IPS-18c (cell line): ENCODE data around the gene PHACTR2.
"Not testable (repeated sequence)": the region's sequence is repeated elsewhere in the genome, so short reads cannot be mapped to it uniquely, and the experiment has no call there.

Experiments
- H3K4me3 ChIP-seq: 2 replicates; pipeline ENCODE4 v1.7.0; 2013; ENCODE audit warnings: low read depth, mild to moderate bottlenecking, low read length, moderate library complexity; ENCODE audit not compliant: insufficient read depth
- H3K9me3 ChIP-seq: one replicate; pipeline ENCODE4 v1.6.1; 2013; ENCODE audit warnings: mild to moderate bottlenecking, low read length, moderate library complexity; ENCODE audit not compliant: control insufficient read depth, insufficient read depth

The PHACTR2 gene

DNA sequence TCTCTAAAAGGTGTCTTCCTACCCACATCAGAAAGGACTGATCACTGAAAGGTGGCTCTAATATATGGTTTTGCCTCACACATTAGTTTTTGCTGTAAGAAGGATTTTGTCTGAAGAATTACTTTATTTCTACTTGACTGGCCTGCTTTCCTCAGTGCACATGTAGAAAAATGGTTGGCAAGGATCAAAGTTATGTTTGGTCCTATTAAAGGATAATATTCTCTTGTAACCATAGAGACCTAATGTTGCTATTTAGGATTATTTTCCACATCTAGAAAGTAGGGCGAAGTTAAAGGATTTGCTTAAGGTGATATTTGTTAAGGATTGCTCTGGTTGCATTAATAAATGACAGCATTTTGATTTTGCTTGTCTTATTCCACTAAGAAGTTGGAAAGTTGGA is 40.7 kb downstream of the PHACTR2 start:
- H3K4me3 ChIP-seq = no peak overlapping the region
- H3K9me3 ChIP-seq = no peaks in the 10 kb centered on the region

DNA sequence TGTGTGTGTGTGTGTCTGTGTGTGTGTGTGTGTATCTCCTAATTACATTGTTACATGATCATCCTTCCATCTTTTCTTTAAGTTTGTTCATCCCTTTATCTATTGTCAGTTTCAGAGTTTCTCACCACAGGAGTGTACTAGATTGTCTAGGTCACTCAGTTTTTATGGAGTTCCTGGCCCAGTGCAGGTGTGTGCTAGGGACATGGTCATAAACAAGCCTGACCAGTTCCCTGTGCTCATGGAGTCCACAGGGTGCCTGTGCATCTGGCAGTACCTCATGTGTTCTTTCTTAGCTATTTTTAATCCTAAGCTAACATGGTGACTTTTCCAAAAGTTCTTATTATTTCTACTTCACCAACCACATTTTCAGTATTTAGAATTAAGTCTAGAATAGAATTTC is 43.9 kb downstream of the PHACTR2 start:
- no peak overlapping the region for H3K4me3 ChIP-seq
- H3K9me3 ChIP-seq = peaks cover 3% of the 10 kb centered on the region

- peaks cover 3% of the 10 kb centered on the region for H3K9me3 ChIP-seq
- no peak overlapping the region for H3K4me3 ChIP-seq
Observed at GRCh38 chr6:143724876-143725275, 47.1 kb downstream of the PHACTR2 start.

DNA sequence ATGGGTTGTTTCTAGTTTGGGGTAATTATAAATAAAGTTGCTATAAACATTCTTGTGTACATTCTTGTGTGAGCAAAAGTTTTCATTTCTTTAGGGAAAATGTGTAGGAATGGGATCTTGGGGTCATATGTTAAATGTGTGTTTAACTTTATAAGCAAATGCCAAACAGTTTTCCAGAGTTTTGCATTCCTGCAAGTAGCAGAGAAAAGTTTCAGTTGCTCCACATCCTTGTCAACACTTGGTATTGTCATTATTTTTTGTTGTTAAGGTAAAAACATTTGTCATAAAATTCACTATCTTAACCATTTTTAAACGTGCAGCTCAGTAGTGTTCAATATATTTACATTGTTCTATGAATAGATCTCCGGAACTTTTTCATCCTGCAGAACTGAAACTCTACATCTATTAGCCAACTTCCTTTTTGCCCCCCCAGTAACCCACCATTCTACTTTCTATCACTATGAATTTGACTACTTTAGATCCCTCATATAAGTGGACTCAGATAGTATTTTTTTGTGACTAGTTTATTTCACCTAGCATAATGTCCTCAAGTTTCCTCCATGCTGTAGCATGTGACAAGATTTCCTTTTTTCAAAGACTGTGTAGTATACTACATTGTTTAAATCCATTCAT is 48.4 kb downstream of the PHACTR2 start:
- peaks cover 3% of the 10 kb centered on the region for H3K9me3 ChIP-seq

DNA sequence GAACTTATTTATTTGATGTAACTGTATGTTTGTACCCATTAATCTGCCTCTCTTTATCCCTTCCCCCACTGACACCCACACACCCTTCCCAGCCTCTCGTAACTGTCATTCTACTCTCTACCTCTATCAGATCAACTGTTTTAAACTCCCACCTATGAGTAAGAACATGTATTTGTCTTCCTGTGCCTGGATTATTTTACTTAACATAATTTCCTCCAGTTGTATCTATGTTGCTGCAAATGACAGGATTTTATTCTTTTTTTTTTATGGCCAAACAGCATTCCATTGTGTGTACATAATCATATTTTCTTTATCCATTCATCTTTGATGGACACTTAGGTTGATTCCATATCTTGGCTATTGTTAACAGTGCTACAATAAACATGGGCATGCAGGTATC is 49.3 kb downstream of the PHACTR2 start:
- Histone ChIP-seq H3K4me3 (no peak overlapping the region), H3K9me3 (peaks cover 3% of the 10 kb centered on the region)

More for the DNA sequence above, 48.4 kb downstream of the PHACTR2 start:
- H3K4me3 ChIP-seq = no peak overlapping the region

GRCh38 chr6:143731789-143732188 is 54.0 kb downstream of the PHACTR2 start:
- no peak overlapping the region for H3K4me3 ChIP-seq
- H3K9me3 ChIP-seq = no peaks in the 10 kb centered on the region

DNA sequence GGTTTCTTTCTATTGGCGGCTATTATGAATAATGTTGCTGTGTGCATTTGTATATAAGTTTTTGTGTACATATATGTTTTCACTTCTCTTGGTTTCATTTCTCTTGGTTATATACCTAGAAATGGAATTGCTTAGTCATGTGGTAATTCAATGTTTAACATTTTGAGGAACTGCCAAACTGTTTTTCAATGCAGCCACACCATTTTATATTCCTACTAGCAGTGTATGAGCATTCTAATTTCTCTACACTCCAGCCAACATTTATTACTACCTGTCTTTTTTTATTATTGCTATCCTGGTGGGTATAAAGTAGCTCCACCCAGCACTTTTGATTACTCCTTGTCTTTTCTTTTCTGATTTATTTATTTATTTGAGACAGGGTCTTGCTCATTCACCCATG is 54.8 kb downstream of the PHACTR2 start:
- H3K4me3 ChIP-seq = no peak overlapping the region
- H3K9me3 ChIP-seq = no peaks in the 10 kb centered on the region

DNA sequence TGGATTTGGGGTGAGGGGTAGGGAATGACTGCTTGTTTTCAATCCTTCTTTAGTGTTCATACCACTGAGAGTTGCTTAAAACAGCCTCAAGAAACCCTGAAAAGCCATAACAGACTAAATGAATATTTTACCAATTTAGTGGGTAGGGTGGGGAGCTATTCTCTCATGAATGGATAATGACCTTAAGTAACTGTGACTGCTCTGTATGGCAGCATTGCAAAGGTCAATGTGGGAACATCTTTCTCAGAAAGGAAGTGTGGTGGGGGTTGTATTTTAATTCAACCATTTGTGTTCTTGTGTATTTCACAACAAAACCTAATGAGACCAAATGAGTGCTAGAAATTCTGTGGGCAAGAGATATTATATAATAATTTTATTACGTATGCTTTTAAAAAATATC is 55.7 kb downstream of the PHACTR2 start:
- H3K4me3 ChIP-seq = no peak overlapping the region
- no peaks in the 10 kb centered on the region for H3K9me3 ChIP-seq

DNA sequence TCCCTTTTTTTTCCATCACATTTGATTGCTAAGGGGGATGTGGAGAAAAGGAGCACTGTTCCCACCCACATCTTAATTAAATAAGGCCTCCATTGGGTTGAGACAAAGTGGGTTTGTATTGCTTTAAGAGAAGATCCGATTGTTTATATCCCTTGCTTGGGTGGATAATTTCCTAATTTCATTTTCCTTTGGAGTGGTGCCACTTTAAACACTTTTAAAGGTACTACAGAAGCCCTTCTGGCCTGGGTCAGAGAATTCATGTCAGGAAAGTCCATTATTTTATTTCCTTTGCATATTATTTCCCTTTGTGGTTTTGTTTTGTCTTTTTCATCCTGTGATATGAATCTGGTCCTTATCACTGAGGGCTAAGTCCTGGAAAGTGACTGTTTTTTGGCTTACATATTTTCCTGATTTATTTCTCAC is 56.9 kb downstream of the PHACTR2 start:
- H3K9me3 ChIP-seq = no peaks in the 10 kb centered on the region
- no peak overlapping the region for H3K4me3 ChIP-seq

GRCh38 chr6:143738072-143738690 is 60.4 kb downstream of the PHACTR2 start:
- not testable (repeated sequence) for H3K9me3 ChIP-seq, H3K4me3 ChIP-seq

DNA sequence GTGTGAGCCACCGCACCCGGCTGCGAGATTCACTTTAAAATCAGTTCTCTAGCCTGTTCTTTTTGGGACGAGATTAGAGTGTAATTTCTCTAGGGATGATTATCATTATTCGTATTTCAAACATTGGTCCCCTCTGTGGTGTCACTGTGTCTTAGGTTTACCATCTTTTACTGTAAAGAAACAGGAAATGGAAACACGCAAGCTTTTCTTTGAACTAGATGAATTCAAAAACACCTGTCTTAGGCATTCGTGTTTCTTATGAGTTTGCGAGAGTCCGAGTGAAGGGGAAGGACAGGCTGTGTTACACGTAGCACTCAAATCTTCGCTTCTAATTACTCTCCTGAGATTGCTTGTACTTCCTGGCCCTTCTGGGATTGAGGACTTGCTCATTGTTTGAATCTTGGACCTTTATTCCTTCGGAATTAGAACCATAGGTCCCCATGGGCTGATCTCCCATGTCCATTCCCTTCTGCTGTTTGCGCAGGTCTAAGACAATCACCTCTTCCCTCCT is 61.6 kb downstream of the PHACTR2 start:
- Histone ChIP-seq H3K9me3 (no peaks in the 10 kb centered on the region), H3K4me3 (no peak overlapping the region)

GRCh38 chr6:143740213-143740612 is 62.4 kb downstream of the PHACTR2 start:
- Histone ChIP-seq H3K4me3 (no peak overlapping the region), H3K9me3 (no peaks in the 10 kb centered on the region)

GRCh38 chr6:143741480-143741879 is 63.7 kb downstream of the PHACTR2 start:
- Histone ChIP-seq H3K9me3 (no peaks in the 10 kb centered on the region), H3K4me3 (no peak overlapping the region)

- no peaks in the 10 kb centered on the region for H3K9me3 ChIP-seq
- no peak overlapping the region for H3K4me3 ChIP-seq
Observed at GRCh38 chr6:143742070-143742954, 64.5 kb downstream of the PHACTR2 start.

- Histone ChIP-seq H3K4me3 (no peak overlapping the region), H3K9me3 (no peaks in the 10 kb centered on the region)
Observed at GRCh38 chr6:143742955-143743255, 65.1 kb downstream of the PHACTR2 start.

GRCh38 chr6:143743301-143744166 is 65.8 kb downstream of the PHACTR2 start:
- no peak overlapping the region for H3K4me3 ChIP-seq
- no peaks in the 10 kb centered on the region for H3K9me3 ChIP-seq

GRCh38 chr6:143744551-143745165 is 66.9 kb downstream of the PHACTR2 start:
- no peaks in the 10 kb centered on the region for H3K9me3 ChIP-seq
- no peak overlapping the region for H3K4me3 ChIP-seq
